Lower lobe of right lung (tissue), 2 donors: ENCODE data around the gene FAM181A. TPM values are rescaled to one million over a fixed set of nuclear protein-coding genes. Genes with fewer than 3 reads are reported as not detected.

ENCODE experiments used
- ATAC-seq, 2 donors: fragments of 200-7000 bp; cut with Tn5 transposase; one replicate each; pipeline ENCODE4 v1.9.1; 2020 to 2022; ENCODE audit warnings: mild to moderate bottlenecking in 2 of 2, moderate library complexity in 2 of 2
- DNase-seq: peaks from one replicate; pipeline ENCODE4 v3.0.0-alpha.2; 2020
- H3K27ac ChIP-seq: fragments of 200-600 bp; one replicate; pipeline ENCODE4 v1.8.0; 2022
- H3K27me3 ChIP-seq: fragments of 200-600 bp; one replicate; pipeline ENCODE4 v1.8.0; 2022; ENCODE audit warnings: low read depth
- H3K36me3 ChIP-seq: fragments of 200-600 bp; one replicate; pipeline ENCODE4 v1.8.0; 2022; ENCODE audit warnings: mild to moderate bottlenecking
- H3K4me1 ChIP-seq: fragments of 200-600 bp; one replicate; pipeline ENCODE4 v1.8.0; 2022
- H3K4me3 ChIP-seq: fragments of 200-600 bp; one replicate; pipeline ENCODE4 v1.8.0; 2022; ENCODE audit warnings: mild to moderate bottlenecking
- H3K9me3 ChIP-seq: fragments of 200-600 bp; one replicate; pipeline ENCODE4 v1.8.0; 2022
- intact Hi-C: fragments of 100-400 bp; cut with DNase I; formaldehyde crosslinking; loops from one replicate; pipeline ENCODE4 v1.11.0; 2022
- total RNA-seq: library from RNA; stranded (reverse); fragmentation: NEBNext Ultra II Directional; extraction: Animal tissue kit (Norgen Biotek cat#: 25700); gene quantifications from one replicate; pipeline ENCODE4 v1.2.1, GENCODE V29; 2021
- TF ChIP-seq, protein P1 (sequence below): fragments of 200-600 bp; IDR thresholded peaks from one replicate; pipeline ENCODE4 v1.8.0; 2022; ENCODE audit warnings: antibody characterized with exemption, mild to moderate bottlenecking
- donor health status: DM: no; HTN: yes; CAD: no; lungs with severe emphysema.

Gene FAM181A
- total RNA-seq, 1 donor from 2014 or later: 6.4 TPM

DNA sequence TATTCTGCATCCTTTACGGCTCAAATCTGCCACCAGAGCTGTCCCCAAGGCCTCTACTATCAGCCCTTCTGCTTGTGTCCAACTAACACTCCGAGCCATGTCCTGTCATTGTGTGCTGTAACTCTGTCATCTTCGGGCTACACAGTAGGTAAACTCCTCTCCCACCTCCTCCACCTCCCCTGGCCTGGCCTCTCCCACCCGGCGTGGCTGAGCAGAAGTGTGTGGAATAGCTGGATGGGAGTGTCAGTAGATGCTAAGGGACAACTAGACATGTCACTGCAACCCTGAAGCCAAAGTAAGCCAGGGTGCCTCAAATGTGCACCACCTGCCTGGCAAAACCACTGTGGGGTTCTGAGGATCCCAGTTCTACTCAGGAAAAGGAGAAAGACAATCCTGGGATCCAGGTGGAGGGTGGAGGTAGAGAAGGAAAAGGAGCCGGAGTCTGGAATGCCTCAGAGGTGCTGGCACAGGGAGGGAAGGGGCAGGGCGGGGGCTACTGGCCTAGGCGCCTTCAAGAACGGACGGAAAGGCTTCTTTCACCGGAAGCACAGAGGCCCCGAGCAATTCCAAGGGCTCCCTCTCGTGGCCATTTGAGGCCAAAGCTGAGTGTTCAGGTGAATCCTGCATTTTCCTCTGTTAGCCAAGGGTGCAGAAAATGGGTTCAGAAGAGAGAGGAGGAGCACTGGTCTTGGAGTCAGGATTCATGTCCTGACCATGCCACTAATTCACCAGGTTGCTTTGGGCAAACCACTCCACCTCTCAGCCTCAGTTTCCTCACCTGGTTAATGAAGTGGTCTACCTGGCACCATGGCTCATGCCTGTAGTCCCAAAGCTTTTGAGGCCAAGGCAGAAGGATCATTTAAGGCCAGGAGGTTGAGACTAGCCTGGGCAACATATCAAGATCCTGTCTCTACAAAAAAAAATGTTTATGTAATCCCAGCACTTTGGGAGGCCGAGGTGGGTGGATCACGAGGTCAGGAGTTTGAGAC lies 20.5 kb upstream of the FAM181A start:
- peak; percentile 73 for DNase-seq
- Histone ChIP-seq H3K4me1 (no peaks in the 10 kb centered on the region), H3K27me3 (peaks cover 4% of the 10 kb centered on the region), H3K27ac (no peak overlapping the region), H3K36me3 (no peaks in the 10 kb centered on the region), H3K4me3 (no peak overlapping the region), H3K9me3 (no peaks in the 10 kb centered on the region)
- intact Hi-C loops: no loop called here
- TF ChIP-seq, protein P1, sequence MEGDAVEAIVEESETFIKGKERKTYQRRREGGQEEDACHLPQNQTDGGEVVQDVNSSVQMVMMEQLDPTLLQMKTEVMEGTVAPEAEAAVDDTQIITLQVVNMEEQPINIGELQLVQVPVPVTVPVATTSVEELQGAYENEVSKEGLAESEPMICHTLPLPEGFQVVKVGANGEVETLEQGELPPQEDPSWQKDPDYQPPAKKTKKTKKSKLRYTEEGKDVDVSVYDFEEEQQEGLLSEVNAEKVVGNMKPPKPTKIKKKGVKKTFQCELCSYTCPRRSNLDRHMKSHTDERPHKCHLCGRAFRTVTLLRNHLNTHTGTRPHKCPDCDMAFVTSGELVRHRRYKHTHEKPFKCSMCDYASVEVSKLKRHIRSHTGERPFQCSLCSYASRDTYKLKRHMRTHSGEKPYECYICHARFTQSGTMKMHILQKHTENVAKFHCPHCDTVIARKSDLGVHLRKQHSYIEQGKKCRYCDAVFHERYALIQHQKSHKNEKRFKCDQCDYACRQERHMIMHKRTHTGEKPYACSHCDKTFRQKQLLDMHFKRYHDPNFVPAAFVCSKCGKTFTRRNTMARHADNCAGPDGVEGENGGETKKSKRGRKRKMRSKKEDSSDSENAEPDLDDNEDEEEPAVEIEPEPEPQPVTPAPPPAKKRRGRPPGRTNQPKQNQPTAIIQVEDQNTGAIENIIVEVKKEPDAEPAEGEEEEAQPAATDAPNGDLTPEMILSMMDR: peak; percentile 71
- ATAC-seq: peak; percentile 72

DNA sequence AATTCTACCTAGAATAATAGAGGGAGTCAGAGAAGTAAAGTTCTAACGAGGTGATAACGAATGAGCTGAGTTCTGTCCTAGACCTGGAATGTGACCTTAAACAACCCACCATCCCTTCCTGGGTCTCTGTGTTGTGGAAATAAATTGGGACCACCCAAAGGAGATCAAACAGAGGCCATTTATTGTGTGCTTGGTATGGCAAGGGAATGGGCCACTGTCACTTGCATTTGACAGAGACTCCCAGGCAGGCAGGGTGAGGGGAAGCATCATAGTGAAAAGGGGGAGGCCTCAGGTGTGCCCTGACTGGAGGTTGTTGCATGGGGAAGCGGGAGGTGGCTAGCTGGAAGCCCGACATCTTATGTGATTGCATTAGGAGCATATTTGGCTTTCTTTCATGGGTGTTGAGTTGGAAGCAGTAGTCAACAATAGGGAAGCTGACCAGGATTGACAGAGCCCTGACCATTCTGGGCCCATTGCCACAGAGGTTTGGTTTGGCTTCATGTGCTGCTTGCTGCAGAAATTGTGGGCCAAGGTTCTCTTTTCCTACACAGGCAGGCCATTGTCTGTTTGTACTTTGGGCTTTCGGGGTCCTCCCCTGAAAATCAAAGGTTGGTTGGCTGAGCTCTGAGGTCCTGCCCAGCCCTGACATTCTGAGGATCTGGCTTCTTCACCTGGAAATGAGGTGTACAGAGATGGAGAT lies 17.6 kb upstream of the FAM181A start:
- H3K27ac ChIP-seq: no peak overlapping the region
- no peak overlapping the region for H3K4me3 ChIP-seq
- no peaks in the 10 kb centered on the region for H3K27me3 ChIP-seq
- DNase-seq (no peak), ATAC-seq (no peak)
- H3K9me3 ChIP-seq: no peaks in the 10 kb centered on the region
- no peaks in the 10 kb centered on the region for H3K36me3 ChIP-seq
- no peaks in the 10 kb centered on the region for H3K4me1 ChIP-seq
- TF ChIP-seq, protein P1: no peak
- intact Hi-C loops: no loop called here

DNA sequence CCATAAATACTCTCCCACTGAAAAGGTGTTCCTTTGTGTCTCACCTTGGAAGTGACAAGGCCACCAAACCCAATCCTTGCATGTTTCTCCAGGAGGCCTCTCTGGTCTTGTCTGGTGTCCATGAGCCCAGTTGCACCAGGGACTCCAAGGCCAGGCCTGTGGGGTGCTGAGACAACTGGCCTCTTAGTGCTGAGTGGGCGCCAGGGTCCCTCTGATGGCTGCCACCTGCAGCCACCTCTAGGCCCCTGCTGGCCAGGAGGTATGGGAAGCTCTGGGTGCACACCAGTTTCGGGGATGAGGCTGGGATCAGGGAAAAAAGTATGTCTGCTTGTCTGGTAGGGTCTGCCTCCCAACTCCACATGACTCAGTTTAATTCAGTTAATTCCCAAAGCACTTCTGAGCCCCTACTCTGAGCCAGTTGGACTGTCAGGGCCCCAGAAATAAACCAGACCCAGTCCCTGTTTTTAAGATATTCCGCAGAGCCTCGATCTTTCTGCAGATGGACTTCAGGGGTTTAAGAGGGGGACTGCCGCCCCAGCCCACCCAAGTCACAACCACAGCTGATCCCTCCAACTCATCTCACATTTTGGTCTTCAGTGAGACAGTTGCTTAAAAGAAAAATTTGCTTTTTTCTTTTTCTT lies 15.0 kb upstream of the FAM181A start:
- intact Hi-C loops: no loop called here
- Histone ChIP-seq H3K27ac (no peak overlapping the region), H3K36me3 (no peaks in the 10 kb centered on the region), H3K4me3 (no peak overlapping the region), H3K4me1 (no peaks in the 10 kb centered on the region), H3K9me3 (no peaks in the 10 kb centered on the region), H3K27me3 (no peaks in the 10 kb centered on the region)
- TF ChIP-seq, protein P1: no peak
- ATAC-seq (no peak), DNase-seq (no peak)

DNA sequence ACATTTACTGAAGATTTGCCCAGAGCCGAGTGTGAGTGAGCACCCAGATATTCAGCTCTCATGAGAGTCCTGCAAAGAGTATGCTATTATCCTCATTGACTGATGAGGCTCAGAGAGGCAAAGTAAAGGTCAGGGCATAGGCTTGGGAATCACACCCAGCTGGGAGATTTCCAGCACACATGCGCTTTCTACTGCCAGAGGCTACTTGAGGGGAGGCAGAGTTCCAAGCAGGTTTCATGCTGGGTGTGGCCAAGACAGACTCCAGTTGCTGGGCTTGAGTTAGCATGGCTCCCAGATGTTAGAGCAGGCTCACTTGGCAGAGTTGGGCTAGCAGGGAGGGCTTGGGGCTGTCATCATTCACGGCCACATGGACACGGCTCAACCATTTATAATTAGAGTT lies 14.4 kb upstream of the FAM181A start:
- Histone ChIP-seq H3K4me1 (no peaks in the 10 kb centered on the region), H3K4me3 (no peak overlapping the region), H3K27me3 (no peaks in the 10 kb centered on the region), H3K36me3 (no peaks in the 10 kb centered on the region), H3K9me3 (no peaks in the 10 kb centered on the region), H3K27ac (no peak overlapping the region)
- ATAC-seq (no peak), DNase-seq (no peak)
- TF ChIP-seq, protein P1: no peak
- intact Hi-C loops: no loop called here

DNA sequence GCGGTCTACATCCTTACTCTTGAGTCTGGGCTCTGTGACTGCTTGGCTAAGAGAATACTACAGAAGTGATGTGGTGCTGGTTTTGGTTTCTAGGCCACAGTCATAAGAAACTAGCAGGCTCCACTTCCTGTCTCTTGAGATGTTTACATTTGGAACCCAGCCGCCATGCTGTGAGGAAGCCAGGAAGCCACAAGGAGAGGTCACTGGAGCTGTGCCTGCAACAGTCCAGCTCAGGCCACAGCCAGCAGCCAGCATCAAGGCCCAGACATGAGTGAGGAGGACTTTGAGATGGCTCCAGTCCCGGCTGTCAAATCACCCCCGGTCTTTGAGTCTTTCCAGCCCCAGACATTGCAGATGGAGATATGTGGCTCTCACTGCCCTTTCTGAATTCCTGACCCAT lies 12.9 kb upstream of the FAM181A start:
- no peak for ATAC-seq

More for the DNA sequence above, 12.9 kb upstream of the FAM181A start:
- no peaks in the 10 kb centered on the region for H3K9me3 ChIP-seq
- DNase-seq: no peak
- TF ChIP-seq, protein P1: no peak
- H3K4me1 ChIP-seq: no peaks in the 10 kb centered on the region
- H3K27me3 ChIP-seq: no peaks in the 10 kb centered on the region
- H3K27ac ChIP-seq: no peak overlapping the region
- intact Hi-C loops: no loop called here
- no peaks in the 10 kb centered on the region for H3K36me3 ChIP-seq
- no peak overlapping the region for H3K4me3 ChIP-seq
